Muscle layer of duodenum (tissue), 2 donors: Measurements from ENCODE around the gene GADD45GIP1.
A peak's percentile ranks its signal among the peaks of the same experiment; 100 is the strongest.

Source experiments
- H3K27ac ChIP-seq: one replicate; pipeline ENCODE4 v1.7.0; 2013; ENCODE audit warnings: mild to moderate bottlenecking, low read length
- H3K27me3 ChIP-seq: one replicate; pipeline ENCODE4 v1.7.0; 2013; ENCODE audit warnings: low read depth, mild to moderate bottlenecking, control low read depth, low read length
- H3K36me3 ChIP-seq, 2 donors: one replicate each; pipeline ENCODE4 v1.7.0; 2013; ENCODE audit warnings: low read length in 2 of 2, control low read depth in 1 of 2, mild to moderate bottlenecking in 1 of 2; ENCODE audit not compliant: insufficient read depth in 2 of 2, control insufficient read depth in 1 of 2
- H3K4me1 ChIP-seq, 2 donors: one replicate each; pipeline ENCODE4 v1.7.0; 2013; ENCODE audit warnings: low read length in 2 of 2, mild to moderate bottlenecking in 2 of 2, control low read depth in 1 of 2, moderate library complexity in 1 of 2; ENCODE audit not compliant: insufficient read depth in 2 of 2, control insufficient read depth in 1 of 2
- H3K4me3 ChIP-seq, 2 donors: one replicate each; pipeline ENCODE4 v1.7.0; 2013; ENCODE audit warnings: low read length in 2 of 2, low read depth in 1 of 2, mild to moderate bottlenecking in 1 of 2
- H3K9me3 ChIP-seq, 2 donors: one replicate each; pipeline ENCODE4 v1.7.0; 2013; ENCODE audit warnings: low read length in 2 of 2, control low read depth in 1 of 2, mild to moderate bottlenecking in 1 of 2; ENCODE audit not compliant: control insufficient read depth in 1 of 2
- donor health status: healthy.

The GADD45GIP1 gene

DNA sequence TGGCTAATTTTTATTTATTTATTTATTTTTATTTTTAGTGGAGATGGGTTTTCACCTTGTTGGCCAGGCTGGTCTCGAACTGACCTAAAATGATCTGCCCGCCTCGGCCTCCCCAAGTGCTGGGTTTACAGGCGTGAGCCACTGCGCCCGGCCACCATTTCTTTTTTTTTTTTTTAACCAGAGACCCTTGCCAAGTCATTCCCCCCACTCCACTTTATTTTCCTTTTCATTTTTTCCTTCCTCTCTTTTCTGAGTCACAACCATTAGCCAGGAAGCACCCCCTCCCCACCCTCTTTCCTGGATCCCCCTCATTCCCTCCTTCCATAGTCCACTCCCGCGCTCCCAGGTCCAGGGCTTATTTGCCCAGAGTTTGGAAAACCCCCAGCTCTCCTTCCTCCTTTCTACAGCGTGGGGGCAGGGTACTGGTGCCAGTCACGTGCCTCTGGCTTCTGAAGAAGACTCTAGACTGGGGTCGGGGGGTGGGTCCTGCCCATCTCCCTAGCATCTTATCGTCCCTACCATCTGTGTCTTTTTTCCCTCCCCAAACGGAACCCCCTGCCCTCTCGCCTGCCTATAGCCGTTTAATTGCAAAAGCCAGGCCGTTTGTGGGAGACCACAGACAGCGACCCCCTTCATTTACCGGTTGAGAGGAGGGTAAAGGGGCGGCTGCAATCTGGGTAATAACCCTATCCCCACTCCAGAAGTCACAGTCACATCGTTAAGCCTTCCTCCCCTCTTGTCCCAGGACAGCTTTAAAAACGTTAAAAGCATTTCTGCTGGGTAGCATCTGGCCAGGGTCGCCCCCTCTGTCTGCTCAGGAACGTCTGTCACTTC lies 19.7 kb downstream of the GADD45GIP1 start:
- Histone ChIP-seq H3K4me3 (peak overlapping the region; percentile 65 to 99), H3K9me3 (no peaks in the 10 kb centered on the region), H3K27me3 (no peaks in the 10 kb centered on the region), H3K27ac (no peak overlapping the region), H3K36me3 (peaks cover 19 to 26% of the 10 kb centered on the region in 2 donors), H3K4me1 (peaks cover 25 to 37% of the 10 kb centered on the region in 2 donors)

DNA sequence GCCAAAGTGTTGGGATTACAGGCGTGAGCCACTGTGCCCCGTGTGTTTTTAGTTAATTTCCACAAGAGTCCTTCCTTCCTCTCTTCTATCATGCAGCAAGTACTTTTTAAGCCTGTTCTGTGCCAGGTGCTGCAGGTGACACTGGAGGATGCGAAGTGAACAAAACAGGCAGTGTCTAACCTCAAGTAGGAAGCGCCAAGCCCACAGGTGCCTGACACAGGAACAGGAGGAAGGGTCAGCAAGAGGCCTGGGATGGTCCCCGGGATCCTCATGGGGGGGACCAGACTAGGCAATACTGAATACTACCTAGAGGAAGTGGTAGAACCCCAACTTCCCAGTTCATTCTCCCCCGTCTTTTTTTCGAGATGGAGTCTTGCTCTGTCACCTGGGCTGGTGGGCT lies 20.4 kb downstream of the GADD45GIP1 start:
- Histone ChIP-seq H3K9me3 (no peaks in the 10 kb centered on the region), H3K27ac (no peak overlapping the region), H3K36me3 (peaks cover 17 to 18% of the 10 kb centered on the region in 2 donors), H3K4me1 (peaks cover 25 to 42% of the 10 kb centered on the region in 2 donors), H3K27me3 (no peaks in the 10 kb centered on the region), H3K4me3 (no peak overlapping the region)

DNA sequence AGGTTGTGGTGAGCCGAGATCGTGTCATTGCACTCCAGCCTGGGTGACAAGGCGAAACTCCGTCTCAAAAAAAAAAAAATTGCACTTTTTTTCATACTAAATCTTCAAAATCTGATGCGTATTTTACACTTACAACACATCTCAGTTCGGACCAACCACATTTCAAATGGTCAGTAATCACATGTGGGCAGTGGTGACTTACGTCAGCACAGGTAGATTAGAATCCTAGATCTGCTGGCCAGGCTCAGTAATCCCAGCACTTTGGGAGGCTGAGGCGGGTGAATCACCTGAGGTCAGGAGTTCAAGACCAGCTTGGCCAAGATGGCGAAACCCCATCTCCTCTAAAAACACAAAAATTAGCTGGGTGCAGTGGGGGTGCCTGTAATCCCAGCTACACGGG lies 22.0 kb downstream of the GADD45GIP1 start:
- peaks cover 20 to 32% of the 10 kb centered on the region in 2 donors for H3K4me1 ChIP-seq
- H3K36me3 ChIP-seq = peaks cover 8 to 9% of the 10 kb centered on the region in 2 donors
- H3K9me3 ChIP-seq = no peaks in the 10 kb centered on the region
- H3K4me3 ChIP-seq = no peak overlapping the region
- H3K27ac ChIP-seq = no peak overlapping the region
- no peaks in the 10 kb centered on the region for H3K27me3 ChIP-seq

DNA sequence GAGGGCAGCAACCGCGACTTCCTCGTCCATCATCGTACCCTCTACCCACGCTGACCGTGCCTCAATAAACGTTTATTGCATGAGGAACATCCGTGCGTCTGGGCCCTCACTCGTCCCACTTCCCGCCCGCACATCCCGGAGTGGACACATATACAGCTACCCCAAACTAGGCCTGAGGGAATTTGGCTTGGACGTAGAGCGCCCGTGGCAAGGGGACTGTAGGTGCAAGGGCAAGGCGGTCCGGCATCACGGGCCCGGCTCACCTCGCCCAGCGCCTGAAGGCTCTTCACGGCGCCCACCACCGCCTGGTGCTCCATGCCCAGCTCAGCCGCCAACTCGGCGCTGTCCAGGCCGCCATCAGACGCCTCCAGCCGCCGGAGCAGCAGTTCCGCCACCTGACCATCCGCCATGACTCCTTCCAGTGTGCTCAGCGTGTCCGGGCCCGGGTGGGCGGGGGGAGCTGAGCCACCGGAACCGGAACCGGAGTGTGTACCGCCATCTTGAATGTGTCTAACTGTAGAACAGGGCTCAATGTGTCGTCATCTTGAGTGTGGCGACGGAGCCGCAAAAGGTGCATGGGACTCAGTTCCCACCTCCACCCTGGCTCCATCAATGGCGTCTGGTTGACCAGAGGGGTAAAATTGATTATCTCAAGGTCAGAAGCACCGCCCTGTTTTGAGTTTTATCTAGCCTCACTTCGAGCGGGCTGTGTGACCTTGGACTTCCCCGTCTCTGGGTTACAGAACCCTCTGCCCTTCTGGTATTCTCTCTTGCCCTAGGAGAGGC lies 23.5 kb downstream of the GADD45GIP1 start, which contains the start of gene FARSA:
Gene FARSA, minus strand, starts transcription at position 425 of the 786 bp plus-strand sequence. Its CDS starts 15 bp downstream, at position 410.
- peaks cover 12 to 18% of the 10 kb centered on the region in 2 donors for H3K36me3 ChIP-seq
- no peaks in the 10 kb centered on the region for H3K27me3 ChIP-seq
- H3K9me3 ChIP-seq = no peaks in the 10 kb centered on the region
- peaks cover 15 to 25% of the 10 kb centered on the region in 2 donors for H3K4me1 ChIP-seq
- H3K27ac ChIP-seq = peak within 1 kb of the TSS; percentile 83
- peak within 1 kb of the TSS; percentile 91 to 94 for H3K4me3 ChIP-seq

DNA sequence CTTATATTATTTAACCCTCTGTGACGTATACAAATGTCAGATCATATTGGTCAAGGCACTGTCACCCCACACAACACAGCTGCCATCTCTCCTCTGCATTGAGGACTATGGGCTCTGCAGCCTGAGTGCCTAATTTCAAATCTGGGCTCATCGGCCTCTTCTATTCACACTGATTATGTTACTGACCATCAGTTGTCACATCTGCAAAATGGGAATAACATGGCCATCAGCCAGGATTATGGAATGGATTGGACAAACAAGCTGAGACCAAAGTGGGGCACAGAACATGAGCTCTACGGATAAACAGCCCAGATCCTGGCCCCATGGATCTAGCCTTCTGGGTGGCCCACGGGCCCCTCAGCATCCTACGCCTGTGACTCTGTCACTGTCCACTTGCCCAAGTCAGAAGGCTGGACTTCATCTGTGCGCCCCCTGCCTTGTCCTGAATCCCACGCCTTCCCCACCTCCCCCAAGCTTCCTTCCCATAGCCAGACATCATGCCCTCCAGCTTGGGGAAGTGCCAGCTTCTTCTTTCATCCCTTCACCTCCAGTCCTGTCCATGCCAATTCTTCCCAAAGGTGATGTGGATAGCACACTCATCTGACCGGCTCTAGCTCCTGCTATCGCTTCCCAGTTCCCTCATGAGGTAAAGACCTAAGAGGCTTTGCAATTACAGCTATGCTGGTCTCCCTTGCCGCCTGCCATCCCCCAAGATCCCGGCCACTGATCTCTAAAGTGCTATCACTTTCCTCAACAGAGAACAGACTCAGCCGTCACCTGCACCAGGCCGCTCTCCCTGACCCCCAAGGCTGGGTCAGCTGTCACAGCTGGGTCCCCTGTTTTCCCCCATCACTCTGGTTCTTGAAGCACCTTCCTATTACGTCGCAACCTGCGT lies 24.4 kb downstream of the GADD45GIP1 start:
- no peaks in the 10 kb centered on the region for H3K9me3 ChIP-seq
- H3K27ac ChIP-seq = peak overlapping the region; percentile 83
- peaks cover 13 to 22% of the 10 kb centered on the region in 2 donors for H3K4me1 ChIP-seq
- peak overlapping the region; percentile 91 to 94 for H3K4me3 ChIP-seq
- H3K27me3 ChIP-seq = no peaks in the 10 kb centered on the region
- peaks cover 12 to 26% of the 10 kb centered on the region in 2 donors for H3K36me3 ChIP-seq

DNA sequence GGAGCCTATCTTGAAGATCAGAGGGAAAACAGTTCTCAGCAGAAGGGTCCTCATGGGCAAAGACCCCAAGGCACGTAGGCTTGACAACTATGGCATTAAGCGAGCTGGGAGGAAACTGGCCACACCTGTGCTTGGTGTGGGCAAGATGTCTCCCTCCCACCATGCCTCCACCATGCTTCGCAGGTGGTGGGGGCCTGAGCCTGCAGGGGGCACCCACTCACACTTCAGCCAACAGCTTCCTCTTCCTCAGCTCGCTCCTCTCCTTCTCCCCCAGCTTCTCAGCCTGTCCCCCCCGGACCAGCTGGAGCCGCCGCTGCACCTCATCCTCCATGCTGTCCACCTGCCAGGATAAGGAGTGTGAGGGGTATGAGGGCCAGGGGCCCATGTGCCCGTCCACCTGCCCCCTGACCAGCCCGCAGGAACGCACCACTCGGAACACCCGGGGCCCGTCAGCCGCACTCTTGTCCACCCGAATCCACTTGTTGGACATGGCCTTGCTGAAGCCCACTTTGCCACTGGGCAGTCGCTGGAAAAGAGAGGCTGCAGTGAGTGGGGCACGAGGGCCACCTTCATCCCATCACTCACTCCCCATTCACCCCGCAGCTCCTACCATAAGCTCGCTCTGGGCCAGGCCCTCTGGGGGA lies 26.9 kb downstream of the GADD45GIP1 start:
- Histone ChIP-seq H3K36me3 (peaks cover 25 to 40% of the 10 kb centered on the region in 2 donors), H3K4me3 (no peak overlapping the region), H3K9me3 (no peaks in the 10 kb centered on the region), H3K27me3 (no peaks in the 10 kb centered on the region), H3K4me1 (peaks cover 9 to 17% of the 10 kb centered on the region in 2 donors), H3K27ac (no peak overlapping the region)

DNA sequence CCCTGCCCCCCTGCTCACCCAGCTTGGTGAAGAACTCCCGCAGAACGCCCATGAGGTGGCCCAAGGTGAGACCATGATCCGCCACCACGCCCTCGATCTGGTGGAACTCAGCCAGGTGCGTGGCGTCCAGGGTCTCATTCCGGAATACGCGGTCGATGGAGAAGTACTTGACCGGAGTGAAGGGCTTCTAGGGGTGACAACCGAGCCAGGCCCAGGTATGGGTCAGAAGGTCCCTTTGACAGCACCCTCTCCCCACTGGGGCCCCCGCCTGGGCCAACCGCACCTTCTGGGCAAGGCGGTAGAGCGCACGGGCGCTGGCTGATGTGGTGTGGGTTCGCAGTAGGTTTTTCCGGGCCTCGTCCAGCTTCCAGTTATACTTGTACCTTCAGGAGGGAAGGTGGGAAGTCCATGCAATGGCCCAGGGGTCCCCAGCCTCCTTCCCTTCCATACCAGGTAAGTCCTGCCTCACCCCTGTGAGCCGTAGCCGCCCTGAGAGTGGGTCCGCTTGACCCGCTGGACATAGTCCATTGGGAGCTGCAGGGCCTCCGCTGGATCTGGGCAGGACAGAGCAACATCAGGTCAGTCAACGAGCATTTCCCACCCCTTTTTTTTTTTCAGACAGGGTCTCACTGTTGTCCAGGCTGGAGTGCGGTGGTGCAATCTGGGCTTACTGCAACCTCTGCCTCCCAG lies 32.3 kb downstream of the GADD45GIP1 start:
- H3K27me3 ChIP-seq = no peaks in the 10 kb centered on the region
- peaks cover 37 to 61% of the 10 kb centered on the region in 2 donors for H3K36me3 ChIP-seq
- H3K4me3 ChIP-seq = no peak overlapping the region
- H3K27ac ChIP-seq = no peak overlapping the region
- H3K4me1 ChIP-seq = no peaks in the 10 kb centered on the region
- H3K9me3 ChIP-seq = no peaks in the 10 kb centered on the region

DNA sequence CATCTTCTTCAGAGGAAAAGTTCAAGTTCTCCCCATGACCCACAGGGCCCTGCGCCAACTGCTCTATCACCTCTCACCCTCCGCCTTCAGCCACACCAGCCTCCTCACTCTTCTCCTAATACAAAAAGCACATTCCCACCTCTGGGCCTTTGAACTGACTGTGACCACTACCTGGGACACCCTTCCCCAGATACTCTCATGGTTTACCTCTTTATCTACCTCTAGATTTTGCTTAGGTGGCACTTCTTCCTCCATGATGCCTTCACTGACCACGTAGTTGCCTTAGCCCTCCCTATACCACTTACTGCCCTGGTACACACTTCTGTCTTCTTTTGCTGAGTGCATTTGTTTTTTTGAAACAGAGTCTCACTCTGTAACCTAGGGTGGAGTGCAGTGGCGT lies 34.1 kb downstream of the GADD45GIP1 start:
- Histone ChIP-seq H3K36me3 (peaks cover 29 to 47% of the 10 kb centered on the region in 2 donors), H3K27me3 (no peaks in the 10 kb centered on the region), H3K4me3 (no peak overlapping the region), H3K9me3 (no peaks in the 10 kb centered on the region), H3K4me1 (no peaks in the 10 kb centered on the region), H3K27ac (no peak overlapping the region)

DNA sequence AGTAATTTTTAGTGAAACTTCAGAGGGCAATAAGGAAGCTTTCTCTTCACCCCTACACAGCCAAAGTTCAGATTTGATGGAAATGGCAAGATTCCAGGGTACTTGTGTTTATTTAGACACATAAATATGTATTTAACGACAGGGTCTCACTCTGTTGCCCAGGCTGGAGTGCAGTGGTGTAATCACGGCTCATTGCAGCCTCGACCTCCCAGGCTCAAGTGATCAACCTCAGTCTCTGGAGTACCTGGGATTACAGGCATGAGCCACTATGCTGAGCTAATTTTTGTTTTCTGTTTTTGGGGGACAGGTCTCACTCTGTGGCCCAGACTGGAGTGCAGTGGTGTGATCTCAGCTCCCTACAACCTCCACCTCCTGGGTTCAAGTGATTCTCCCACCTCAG lies 36.0 kb downstream of the GADD45GIP1 start:
- no peaks in the 10 kb centered on the region for H3K27me3 ChIP-seq
- H3K27ac ChIP-seq = no peak overlapping the region
- H3K4me1 ChIP-seq = no peaks in the 10 kb centered on the region
- H3K4me3 ChIP-seq = no peak overlapping the region
- peaks cover 20 to 31% of the 10 kb centered on the region in 2 donors for H3K36me3 ChIP-seq
- H3K9me3 ChIP-seq = no peaks in the 10 kb centered on the region

DNA sequence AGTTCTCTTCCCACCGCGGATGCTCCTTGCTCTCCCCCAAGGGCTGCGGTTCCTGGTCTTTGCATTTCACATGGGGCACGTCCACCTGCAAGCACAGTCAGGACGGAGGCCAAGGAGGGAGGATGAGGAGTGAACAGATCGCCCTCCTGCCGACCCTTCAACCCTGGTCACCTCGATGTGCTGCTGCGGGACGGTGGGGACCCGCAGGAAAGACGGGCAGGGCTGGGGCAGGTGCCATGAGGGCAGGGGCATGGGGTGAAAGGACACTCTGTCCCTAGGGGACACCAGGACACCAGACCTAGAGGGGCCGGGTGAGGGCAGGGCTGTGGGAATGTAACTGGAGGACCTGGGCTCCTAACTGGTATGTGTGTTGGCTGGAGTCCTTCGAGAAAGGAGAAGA lies 38.8 kb downstream of the GADD45GIP1 start:
- peaks cover 6 to 11% of the 10 kb centered on the region in 2 donors for H3K4me1 ChIP-seq
- H3K36me3 ChIP-seq = peaks cover 7 to 13% of the 10 kb centered on the region in 2 donors
- no peaks in the 10 kb centered on the region for H3K27me3 ChIP-seq
- H3K27ac ChIP-seq = no peak overlapping the region
- H3K4me3 ChIP-seq = no peak overlapping the region
- no peaks in the 10 kb centered on the region for H3K9me3 ChIP-seq
